ENCODE results near the gene MTR.

- TF ChIP-seq CTCF (IDR thresholded peaks at IDR 0.05) (no peak), POLR2A (IDR thresholded peaks at IDR 0.05) (no peak)
Measured at GRCh38 chr1:236893626-236894545, 98.8 kb downstream of the MTR start.

All from thyroid gland (tissue), 4 donors.